ENCODE measurements around the gene ABAT.

ABAT gene

GRCh38 chr16:8679151-8679550 is 4.7 kb downstream of the ABAT start:
- TF ChIP-seq, protein P1, sequence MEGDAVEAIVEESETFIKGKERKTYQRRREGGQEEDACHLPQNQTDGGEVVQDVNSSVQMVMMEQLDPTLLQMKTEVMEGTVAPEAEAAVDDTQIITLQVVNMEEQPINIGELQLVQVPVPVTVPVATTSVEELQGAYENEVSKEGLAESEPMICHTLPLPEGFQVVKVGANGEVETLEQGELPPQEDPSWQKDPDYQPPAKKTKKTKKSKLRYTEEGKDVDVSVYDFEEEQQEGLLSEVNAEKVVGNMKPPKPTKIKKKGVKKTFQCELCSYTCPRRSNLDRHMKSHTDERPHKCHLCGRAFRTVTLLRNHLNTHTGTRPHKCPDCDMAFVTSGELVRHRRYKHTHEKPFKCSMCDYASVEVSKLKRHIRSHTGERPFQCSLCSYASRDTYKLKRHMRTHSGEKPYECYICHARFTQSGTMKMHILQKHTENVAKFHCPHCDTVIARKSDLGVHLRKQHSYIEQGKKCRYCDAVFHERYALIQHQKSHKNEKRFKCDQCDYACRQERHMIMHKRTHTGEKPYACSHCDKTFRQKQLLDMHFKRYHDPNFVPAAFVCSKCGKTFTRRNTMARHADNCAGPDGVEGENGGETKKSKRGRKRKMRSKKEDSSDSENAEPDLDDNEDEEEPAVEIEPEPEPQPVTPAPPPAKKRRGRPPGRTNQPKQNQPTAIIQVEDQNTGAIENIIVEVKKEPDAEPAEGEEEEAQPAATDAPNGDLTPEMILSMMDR (IDR thresholded peaks at IDR 0.05; ENCODE audit: low read depth, low read length): no peak
- no peak for TF ChIP-seq MYC (IDR thresholded peaks at IDR 0.05; ENCODE audit: low read depth, low read length)
- no peak for TF ChIP-seq MAX (IDR thresholded peaks at IDR 0.05; ENCODE audit: low read depth, low read length)
- TF ChIP-seq POLR2A (IDR thresholded peaks at IDR 0.05; ENCODE audit: extremely low read depth, insufficient read length): no peak
- DNase-seq (ENCODE audit: low read depth): no peak
- no peak overlapping the region for H3K4me3 ChIP-seq (ENCODE audit: low read depth, low read length)

GRCh38 chr16:8682551-8683259 is 8.3 kb downstream of the ABAT start:
- no peak overlapping the region for H3K4me3 ChIP-seq (ENCODE audit: low read depth, low read length)
- DNase-seq (ENCODE audit: low read depth): no peak
- TF ChIP-seq MYC (IDR thresholded peaks at IDR 0.05; ENCODE audit: low read depth, low read length) (no peak), MAX (IDR thresholded peaks at IDR 0.05; ENCODE audit: low read depth, low read length) (no peak), POLR2A (IDR thresholded peaks at IDR 0.05; ENCODE audit: extremely low read depth, insufficient read length) (no peak)
- TF ChIP-seq, protein P1 (IDR thresholded peaks at IDR 0.05; ENCODE audit: low read depth, low read length): no peak

DNA sequence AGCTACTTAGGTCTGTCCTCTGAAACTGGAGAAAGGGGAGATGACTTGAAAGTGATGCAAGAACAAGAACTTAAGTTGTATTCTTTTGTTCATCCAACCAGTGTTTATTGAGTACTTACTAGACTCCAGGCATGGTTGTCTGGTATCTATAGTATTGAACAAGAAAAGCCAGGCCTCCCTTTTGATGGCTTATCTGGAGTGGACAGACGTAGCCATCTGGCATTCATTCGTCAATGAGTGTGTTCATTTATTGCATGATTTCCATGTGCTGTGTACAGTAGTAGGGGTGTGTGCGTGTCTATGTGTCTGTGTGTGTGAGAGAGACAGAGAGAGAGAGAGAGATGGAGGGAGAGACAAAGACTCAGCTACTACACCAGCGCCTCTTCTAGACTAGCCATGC is 9.2 kb downstream of the ABAT start:
- H3K4me3 ChIP-seq (ENCODE audit: low read depth, low read length): no peak overlapping the region
- no peak for TF ChIP-seq POLR2A (IDR thresholded peaks at IDR 0.05; ENCODE audit: extremely low read depth, insufficient read length)
- no peak for TF ChIP-seq MYC (IDR thresholded peaks at IDR 0.05; ENCODE audit: low read depth, low read length)
- no peak for TF ChIP-seq MAX (IDR thresholded peaks at IDR 0.05; ENCODE audit: low read depth, low read length)
- DNase-seq (ENCODE audit: low read depth): no peak

DNA sequence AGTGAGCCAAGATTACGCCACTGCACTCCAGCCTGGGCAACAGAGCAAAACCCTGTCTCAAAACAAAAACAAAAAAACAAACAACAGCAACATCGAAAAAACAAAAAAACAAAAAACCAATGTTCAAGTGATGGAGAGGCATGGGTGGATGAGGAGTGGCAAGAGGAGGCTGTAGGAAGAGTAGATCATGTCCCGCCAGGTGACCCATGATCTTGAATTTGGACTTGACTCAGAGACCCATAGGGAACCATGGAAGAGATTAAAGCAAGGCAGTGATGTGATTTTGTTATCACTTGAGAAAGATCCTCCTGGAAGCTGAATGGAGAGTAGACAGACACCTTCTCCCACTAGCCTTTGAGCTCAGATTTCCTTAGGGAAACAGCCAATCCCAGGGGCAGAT is 11.2 kb downstream of the ABAT start:
- no peak overlapping the region for H3K4me3 ChIP-seq (ENCODE audit: low read depth, low read length)
- no peak for TF ChIP-seq POLR2A (IDR thresholded peaks at IDR 0.05; ENCODE audit: extremely low read depth, insufficient read length)
- TF ChIP-seq MYC (IDR thresholded peaks at IDR 0.05; ENCODE audit: low read depth, low read length): no peak
- no peak for TF ChIP-seq MAX (IDR thresholded peaks at IDR 0.05; ENCODE audit: low read depth, low read length)
- TF ChIP-seq, protein P1 (IDR thresholded peaks at IDR 0.05; ENCODE audit: low read depth, low read length): no peak
- no peak for DNase-seq (ENCODE audit: low read depth)

DNA sequence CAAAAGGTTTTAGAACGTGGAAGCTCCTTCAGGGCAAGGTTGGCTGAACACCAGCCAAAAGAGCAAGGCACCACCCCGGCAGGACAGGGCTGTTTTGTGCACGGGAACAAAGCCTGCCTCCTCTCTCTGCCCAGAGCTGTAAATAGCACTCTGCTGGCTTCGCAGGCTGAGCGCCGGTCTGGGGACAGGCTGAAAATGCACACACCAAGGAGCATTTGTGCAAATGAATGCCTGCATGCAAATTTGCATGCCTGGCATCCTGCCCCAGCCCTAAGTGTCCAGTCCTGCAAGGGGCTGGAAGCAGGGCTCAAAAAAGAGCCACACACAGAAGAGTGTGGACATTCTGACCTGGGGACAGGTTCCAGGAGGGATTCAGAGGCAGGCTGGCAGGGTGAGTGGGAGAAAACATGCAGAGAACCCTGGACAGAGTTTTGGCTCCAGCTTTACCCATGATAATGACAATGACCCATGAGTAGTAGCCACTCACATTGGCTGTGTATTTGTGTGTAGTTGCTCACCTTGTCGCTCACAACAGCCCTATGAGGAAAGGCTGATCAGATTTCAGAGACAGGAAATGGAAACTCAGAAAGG is 11.7 kb downstream of the ABAT start:
- no peak for DNase-seq (ENCODE audit: low read depth)
- no peak overlapping the region for H3K4me3 ChIP-seq (ENCODE audit: low read depth, low read length)
- TF ChIP-seq MYC (IDR thresholded peaks at IDR 0.05; ENCODE audit: low read depth, low read length): no peak
- TF ChIP-seq, protein P1 (IDR thresholded peaks at IDR 0.05; ENCODE audit: low read depth, low read length): no peak
- TF ChIP-seq POLR2A (IDR thresholded peaks at IDR 0.05; ENCODE audit: extremely low read depth, insufficient read length): no peak
- TF ChIP-seq MAX (IDR thresholded peaks at IDR 0.05; ENCODE audit: low read depth, low read length): no peak

GRCh38 chr16:8686879-8687278 is 12.5 kb downstream of the ABAT start:
- TF ChIP-seq, protein P1 (IDR thresholded peaks at IDR 0.05; ENCODE audit: low read depth, low read length): no peak
- TF ChIP-seq MYC (IDR thresholded peaks at IDR 0.05; ENCODE audit: low read depth, low read length) (no peak), POLR2A (IDR thresholded peaks at IDR 0.05; ENCODE audit: extremely low read depth, insufficient read length) (no peak), MAX (IDR thresholded peaks at IDR 0.05; ENCODE audit: low read depth, low read length) (no peak)
- no peak overlapping the region for H3K4me3 ChIP-seq (ENCODE audit: low read depth, low read length)
- no peak for DNase-seq (ENCODE audit: low read depth)
